GM12892 (cell line): ENCODE data around the gene HMCN1.

ENCODE experiments used
- POLR2A ChIP-seq: IDR thresholded peaks from 2 replicates; pipeline ENCODE4 v1.6.1; 2011; ENCODE audit warnings: low read depth, low read length, control low read depth
- POLR2AphosphoS5 ChIP-seq: IDR thresholded peaks from 2 replicates; pipeline ENCODE4 v1.6.1; 2011; ENCODE audit warnings: low read depth, low read length, control low read depth

DNA sequence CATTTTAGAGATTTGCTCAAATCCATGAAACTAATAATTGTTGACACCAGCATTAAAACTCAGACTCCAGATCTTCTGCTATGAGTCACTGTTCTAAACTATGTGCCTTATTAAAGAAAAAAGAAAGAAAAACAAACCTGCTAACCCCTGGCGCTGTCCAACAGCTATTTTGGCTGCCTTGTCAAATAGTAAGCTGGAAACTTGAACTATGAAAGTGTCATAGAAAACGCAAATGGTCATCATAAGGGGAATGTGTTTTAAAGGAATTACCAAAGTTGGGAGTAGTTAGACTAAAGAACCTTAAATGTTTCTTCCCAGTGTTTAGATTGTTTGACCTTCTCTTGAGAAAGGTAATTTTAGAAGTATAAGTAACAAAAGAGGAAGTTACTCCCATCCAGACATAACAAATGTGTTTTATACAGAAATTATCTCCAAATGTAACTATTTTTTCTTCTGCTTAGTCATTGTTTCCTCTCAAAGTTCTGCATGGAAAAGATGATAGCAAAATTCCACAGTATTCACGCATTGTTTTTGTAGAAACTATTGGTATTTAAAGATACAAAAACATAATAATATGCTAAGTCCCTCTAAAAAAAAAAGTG lies 368.5 kb downstream of the HMCN1 start:
- TF ChIP-seq POLR2A = no peak
- no peak for TF ChIP-seq POLR2AphosphoS5
